Measurements from ENCODE around the gene NPC1. TPM values are rescaled to one million over a fixed set of nuclear protein-coding genes. Genes with fewer than 3 reads are reported as not detected.
A peak's percentile ranks its signal among the peaks of the same experiment; 100 is the strongest.

The NPC1 gene
- total RNA-seq, 1 experiment from 2014 or later: 51.6 TPM

DNA sequence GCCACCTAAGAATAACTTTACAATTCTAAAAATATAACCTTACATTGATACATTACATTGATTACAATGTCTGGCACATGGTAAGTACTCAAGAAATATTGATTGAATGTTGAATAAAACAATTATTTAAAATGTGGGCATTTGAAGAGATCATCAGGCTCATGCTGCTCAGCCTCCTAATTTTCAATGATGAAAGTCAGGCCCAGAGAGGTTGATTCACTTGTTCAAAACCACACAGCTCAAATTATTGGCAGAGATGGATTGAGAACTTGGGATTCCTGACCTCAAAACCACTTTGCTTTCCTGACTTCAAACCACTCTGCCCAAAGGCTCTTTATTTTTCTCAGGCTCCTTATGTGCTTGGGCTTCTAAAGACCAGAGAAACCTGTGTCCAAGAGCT lies 41.7 kb upstream of the NPC1 start:
- no peak overlapping the region for H2AFZ ChIP-seq (ENCODE audit: low read depth, low read length, poor library complexity, severe bottlenecking)
- RAD21 ChIA-PET (ENCODE audit: low non-redundant PET in 1 of 2, low total read pairs in 2 of 2, uncharacterized antibody in 2 of 2, unreplicated experiment in 2 of 2): interaction anchor here (1.9 to 3.6 kb wide), 2 partner anchors 75 kb away, joined by 10 to 18 read pairs; no protein-coding TSS in a partner anchor
- CTCF ChIA-PET: interaction anchor here (1.6 to 13.0 kb wide), 2 partner anchors 76 to 129 kb away, joined by 3 to 178 read pairs; no protein-coding TSS in a partner anchor
- no peaks in the 10 kb centered on the region for H3K9me3 ChIP-seq (ENCODE audit: control insufficient read depth in 1 of 2, insufficient read depth in 1 of 2, low read depth in 1 of 2, low read length in 2 of 2)
- no peaks in the 10 kb centered on the region for H3K9me2 ChIP-seq (ENCODE audit: insufficient read depth)
- H3K9ac ChIP-seq (ENCODE audit: low read length): no peak overlapping the region
- POLR2A ChIA-PET: interaction anchor here (1.7 kb wide), 1 partner anchor 11 kb away, joined by 4 read pairs; no protein-coding TSS in a partner anchor
- H3K4me2 ChIP-seq (ENCODE audit: low read length): peak overlapping the region; percentile 48
- H3K27ac ChIP-seq (ENCODE audit: low read depth, low read length): peak overlapping the region; percentile 30; the same call in 1 of the 2 replicates
- BruUV-seq (replicated peaks): no TSS peak
- H3K4me3 ChIP-seq (replicated peaks in 1 of 2; ENCODE audit: low read depth in 1 of 2, low read length in 2 of 2): no peak overlapping the region
- H3K79me2 ChIP-seq (ENCODE audit: insufficient read depth, low read length): no peaks in the 10 kb centered on the region
- TF ChIP-seq YY1 (IDR thresholded peaks at IDR 0.05; ENCODE audit: extremely low read depth, insufficient replicate concordance, low read depth, low read length): no peak
- no peak for TF ChIP-seq SRF (IDR thresholded peaks at IDR 0.05; ENCODE audit: low read depth)
- TF ChIP-seq FOSL1 (IDR thresholded peaks at IDR 0.05; ENCODE audit: low read depth): no peak
- TF ChIP-seq, protein P1, sequence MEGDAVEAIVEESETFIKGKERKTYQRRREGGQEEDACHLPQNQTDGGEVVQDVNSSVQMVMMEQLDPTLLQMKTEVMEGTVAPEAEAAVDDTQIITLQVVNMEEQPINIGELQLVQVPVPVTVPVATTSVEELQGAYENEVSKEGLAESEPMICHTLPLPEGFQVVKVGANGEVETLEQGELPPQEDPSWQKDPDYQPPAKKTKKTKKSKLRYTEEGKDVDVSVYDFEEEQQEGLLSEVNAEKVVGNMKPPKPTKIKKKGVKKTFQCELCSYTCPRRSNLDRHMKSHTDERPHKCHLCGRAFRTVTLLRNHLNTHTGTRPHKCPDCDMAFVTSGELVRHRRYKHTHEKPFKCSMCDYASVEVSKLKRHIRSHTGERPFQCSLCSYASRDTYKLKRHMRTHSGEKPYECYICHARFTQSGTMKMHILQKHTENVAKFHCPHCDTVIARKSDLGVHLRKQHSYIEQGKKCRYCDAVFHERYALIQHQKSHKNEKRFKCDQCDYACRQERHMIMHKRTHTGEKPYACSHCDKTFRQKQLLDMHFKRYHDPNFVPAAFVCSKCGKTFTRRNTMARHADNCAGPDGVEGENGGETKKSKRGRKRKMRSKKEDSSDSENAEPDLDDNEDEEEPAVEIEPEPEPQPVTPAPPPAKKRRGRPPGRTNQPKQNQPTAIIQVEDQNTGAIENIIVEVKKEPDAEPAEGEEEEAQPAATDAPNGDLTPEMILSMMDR (IDR thresholded peaks at IDR 0.05 in 2 of 3, conservative IDR thresholded peaks at IDR 0.05 in 1 of 3; ENCODE audit: borderline replicate concordance in 1 of 3, insufficient read depth in 1 of 3, low read depth in 2 of 3, low read length in 2 of 3): no peak
- TF ChIP-seq, protein P2, sequence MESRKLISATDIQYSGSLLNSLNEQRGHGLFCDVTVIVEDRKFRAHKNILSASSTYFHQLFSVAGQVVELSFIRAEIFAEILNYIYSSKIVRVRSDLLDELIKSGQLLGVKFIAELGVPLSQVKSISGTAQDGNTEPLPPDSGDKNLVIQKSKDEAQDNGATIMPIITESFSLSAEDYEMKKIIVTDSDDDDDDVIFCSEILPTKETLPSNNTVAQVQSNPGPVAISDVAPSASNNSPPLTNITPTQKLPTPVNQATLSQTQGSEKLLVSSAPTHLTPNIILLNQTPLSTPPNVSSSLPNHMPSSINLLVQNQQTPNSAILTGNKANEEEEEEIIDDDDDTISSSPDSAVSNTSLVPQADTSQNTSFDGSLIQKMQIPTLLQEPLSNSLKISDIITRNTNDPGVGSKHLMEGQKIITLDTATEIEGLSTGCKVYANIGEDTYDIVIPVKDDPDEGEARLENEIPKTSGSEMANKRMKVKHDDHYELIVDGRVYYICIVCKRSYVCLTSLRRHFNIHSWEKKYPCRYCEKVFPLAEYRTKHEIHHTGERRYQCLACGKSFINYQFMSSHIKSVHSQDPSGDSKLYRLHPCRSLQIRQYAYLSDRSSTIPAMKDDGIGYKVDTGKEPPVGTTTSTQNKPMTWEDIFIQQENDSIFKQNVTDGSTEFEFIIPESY (IDR thresholded peaks at IDR 0.05; ENCODE audit: extremely low read depth, insufficient replicate concordance, low read length): no peak
- DNase-seq (ENCODE audit: low read depth, low spot score) (no peak), ATAC-seq (no peak)
- peaks cover 38 to 41% of the 10 kb centered on the region in 2 experiments for H3K4me1 ChIP-seq (ENCODE audit: control insufficient read depth in 1 of 2, insufficient read depth in 2 of 2, low read length in 2 of 2)
- H3K27me3 ChIP-seq (ENCODE audit: insufficient read depth, low read length): no peaks in the 10 kb centered on the region
- intact Hi-C loops (cut with micrococcal nuclease): no loop called here
- no peaks in the 10 kb centered on the region for H4K20me1 ChIP-seq (ENCODE audit: insufficient read depth)
- no peaks in the 10 kb centered on the region for H3K36me3 ChIP-seq (ENCODE audit: control insufficient read depth in 1 of 2, insufficient read depth in 2 of 2, low read length in 2 of 2)
